Activated T-cell treated with anti-CD3 and anti-CD28 coated beads, Interleukin-2, amount 50 U/mL, for 48 hours (primary cell): ENCODE data around the gene UBE2D4.
"Not testable (repeated sequence)": the region's sequence is repeated elsewhere in the genome, so short reads cannot be mapped to it uniquely, and the experiment has no call there.

Experiments used
- DNase-seq, 2 experiments: peaks; one replicate each; pipeline ENCODE4 v3.0.0-alpha.2; 2020

UBE2D4 gene

GRCh38 chr7:43914795-43915194 lies 11.4 kb upstream of the UBE2D4 start:
- DNase-seq = no peak

- DNase-seq = no peak
These were observed 10.3 kb upstream of the UBE2D4 start for GRCh38 chr7:43915907-43916306.

GRCh38 chr7:43921423-43921822 lies 4.8 kb upstream of the UBE2D4 start:
- no peak for DNase-seq

- DNase-seq = no peak
These were observed 3.5 kb upstream of the UBE2D4 start for GRCh38 chr7:43922726-43923125.

GRCh38 chr7:43926798-43927123 lies 525 bp downstream of the UBE2D4 start:
- DNase-seq = no peak

- DNase-seq = no peak
These were observed 1.6 kb downstream of the UBE2D4 start for GRCh38 chr7:43927810-43928209.

GRCh38 chr7:43929529-43930457 lies 3.6 kb downstream of the UBE2D4 start:
- DNase-seq = no peak

- DNase-seq = no peak
These were observed 5.1 kb downstream of the UBE2D4 start for GRCh38 chr7:43931346-43931745.

GRCh38 chr7:43933902-43934560 lies 7.8 kb downstream of the UBE2D4 start:
- DNase-seq = no peak

GRCh38 chr7:43937444-43937843 lies 11.2 kb downstream of the UBE2D4 start:
- no peak for DNase-seq

GRCh38 chr7:43938892-43939482 lies 12.8 kb downstream of the UBE2D4 start:
- no peak for DNase-seq

GRCh38 chr7:43942250-43942649 lies 16.0 kb downstream of the UBE2D4 start:
- no peak for DNase-seq

GRCh38 chr7:43942997-43943396 lies 16.8 kb downstream of the UBE2D4 start:
- DNase-seq = no peak

GRCh38 chr7:43943417-43944187 lies 17.4 kb downstream of the UBE2D4 start:
- DNase-seq = no peak

- no peak for DNase-seq
These were observed 18.1 kb downstream of the UBE2D4 start for GRCh38 chr7:43944286-43944685.

- DNase-seq = no peak
These were observed 25.8 kb downstream of the UBE2D4 start for GRCh38 chr7:43952028-43952427.

- DNase-seq = no peak
These were observed 26.8 kb downstream of the UBE2D4 start for GRCh38 chr7:43953071-43953470.

- DNase-seq = peak in 1 of 2 experiments; percentile 28
These were observed 28.4 kb downstream of the UBE2D4 start for GRCh38 chr7:43954524-43955228.

- no peak for DNase-seq
These were observed 29.8 kb downstream of the UBE2D4 start for GRCh38 chr7:43956027-43956426.

- no peak for DNase-seq
These were observed 34.7 kb downstream of the UBE2D4 start for GRCh38 chr7:43960933-43961332.

- not testable (repeated sequence) for DNase-seq
These were observed 40.2 kb downstream of the UBE2D4 start for GRCh38 chr7:43966392-43966791.
